HepG2 (cell line): ENCODE data around the gene ALDOA. TPM values are rescaled to one million over a fixed set of nuclear protein-coding genes. Genes with fewer than 3 reads are reported as not detected.

ENCODE experiments used
- ATAD3A ChIP-seq: sonication (generic); formaldehyde crosslinking; IDR thresholded peaks from 2 replicates; pipeline ENCODE4 v1.4.0; 2020; ENCODE audit warnings: missing genetic modification reagents
- FOXP4 ChIP-seq: sonication (generic); formaldehyde crosslinking; IDR thresholded peaks from 2 replicates; pipeline ENCODE4 v1.4.0; 2020; ENCODE audit warnings: missing genetic modification reagents
- GATAD1 ChIP-seq: IDR thresholded peaks from 2 replicates; pipeline ENCODE4 v1.6.1; 2016; ENCODE audit warnings: missing genetic modification reagents, missing compliant biosample characterization
- HIC2 ChIP-seq: sonication (generic); formaldehyde crosslinking; IDR thresholded peaks from 2 replicates; pipeline ENCODE4 v1.9.0; 2022; ENCODE audit warnings: low read depth, missing genetic modification reagents
- MAF1 ChIP-seq: sonication (generic); formaldehyde crosslinking; IDR thresholded peaks from 2 replicates; pipeline ENCODE4 v1.5.0; 2020; ENCODE audit warnings: missing genetic modification reagents, borderline replicate concordance
- POLR2AphosphoS5 ChIP-seq: IDR thresholded peaks from 2 replicates; pipeline ENCODE4 v1.6.1; 2012; ENCODE audit warnings: low read depth, low read length
- PRPF4 ChIP-seq: fragments of 200-400 bp; formaldehyde crosslinking; IDR thresholded peaks from 2 replicates; pipeline ENCODE4 v1.6.1; 2016; ENCODE audit warnings: low read length, low read depth; ENCODE audit not compliant: poor library complexity, severe bottlenecking
- RFX3 ChIP-seq: IDR thresholded peaks from 2 replicates; pipeline ENCODE4 v1.6.1; 2016; ENCODE audit warnings: missing biosample characterization, missing genetic modification reagents
- TAF1 ChIP-seq: sonication (generic); formaldehyde crosslinking; IDR thresholded peaks from 2 replicates; pipeline ENCODE4 v1.4.0; 2020; ENCODE audit warnings: missing genetic modification reagents
- ZBTB33 ChIP-seq: sonication (generic); formaldehyde crosslinking; IDR thresholded peaks from 2 replicates; pipeline ENCODE4 v1.4.0; 2020; ENCODE audit warnings: missing genetic modification reagents
- ZNF232 ChIP-seq: sonication (generic); formaldehyde crosslinking; IDR thresholded peaks from 2 replicates; pipeline ENCODE4 v1.4.0; 2020; ENCODE audit warnings: missing genetic modification reagents, borderline replicate concordance
- ZNF720 ChIP-seq: sonication (generic); formaldehyde crosslinking; IDR thresholded peaks from 2 replicates; pipeline ENCODE4 v1.4.0; 2020; ENCODE audit warnings: missing genetic modification reagents
- ZNF780A ChIP-seq: sonication (generic); formaldehyde crosslinking; IDR thresholded peaks from 2 replicates; pipeline ENCODE4 v1.8.0; 2022; ENCODE audit warnings: mild to moderate bottlenecking, missing genetic modification reagents, moderate library complexity
- ZSCAN29 ChIP-seq: sonication (generic); formaldehyde crosslinking; conservative IDR thresholded peaks from 2 replicates; pipeline ENCODE4 v1.4.0; 2020; ENCODE audit warnings: mild to moderate bottlenecking, missing genetic modification reagents
- polyA plus RNA-seq, 8 experiments: library from polyadenylated mRNA; depleted of rRNA in 3 of 8; stranded (reverse) in 7 of 8; unstranded in 1 of 8; fragments of >200 nt; fragmentation: Illumina TruSeq in 4 of 8; extraction: Trizol in 4 of 8; gene quantifications; 2 replicates each; pipeline versions ENCODE4 v1.2.1 to v1.2.3, GENCODE V29; 2011 to 2016; ENCODE audit warnings: low read depth in 4 of 8, missing spikeins in 1 of 8, mixed read lengths in 1 of 8; ENCODE audit not compliant: insufficient read depth in 1 of 8
- total RNA-seq, 5 experiments: library from RNA; depleted of rRNA; stranded (reverse); fragments of >200 nt; fragmentation: Illumina TruSeq; extraction: Trizol; gene quantifications; 2 replicates each; pipeline ENCODE4 v1.2.3, GENCODE V29; 2016; ENCODE audit warnings: low read depth in 1 of 5
- TF ChIP-seq, protein P1 (sequence below): sonication (generic); formaldehyde crosslinking; IDR thresholded peaks from one replicate; pipeline ENCODE4 v1.5.1; 2020; ENCODE audit warnings: mild to moderate bottlenecking, missing genetic modification reagents; ENCODE audit errors: not compliant biosample characterization

ALDOA gene
- total and polyA plus RNA-seq, 2 of the 13 experiments (the other 11 are each of a cell fraction or from before 2014, with no cell fraction given) = 925 to 1,884 TPM

DNA sequence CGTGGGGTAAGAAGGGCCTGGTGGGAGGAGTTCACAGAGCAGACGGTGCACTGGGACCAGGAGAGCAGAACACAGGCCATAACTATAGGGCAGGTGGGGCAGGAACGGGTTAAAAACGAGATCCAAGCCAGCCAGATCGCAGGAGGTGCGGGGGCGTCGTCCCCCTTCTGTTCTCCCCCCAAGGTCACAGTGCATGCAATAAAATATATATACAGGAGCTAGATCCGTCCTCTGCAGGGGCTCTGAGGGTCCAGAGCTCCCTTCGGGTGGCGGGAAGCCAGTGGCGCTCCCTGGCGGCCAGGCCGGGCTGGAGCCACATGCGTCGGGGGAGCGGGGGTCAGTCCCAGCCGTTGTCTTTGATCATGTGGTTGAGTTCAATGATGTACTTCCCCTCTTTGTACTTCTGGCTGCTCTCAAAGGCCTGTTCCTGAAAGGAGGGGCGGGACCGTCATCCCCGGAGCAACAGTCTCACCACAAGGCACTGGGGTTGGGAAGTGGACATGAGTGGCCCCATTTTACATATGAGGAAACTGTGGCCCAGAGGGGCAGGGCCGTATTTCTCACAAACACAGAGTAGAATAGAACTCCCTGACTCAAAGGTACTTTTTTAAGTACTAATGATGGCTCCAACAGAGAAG lies 26.9 kb downstream of the ALDOA start (continued):
- TF ChIP-seq RFX3 (CRISPR knock-in tag) (no peak), ZNF780A (0 out of 2 replicates have a peak, but pooled peaks have one; percentile 27), GATAD1 (CRISPR knock-in tag) (peak; percentile 70), FOXP4 (CRISPR knock-in tag) (no peak; the same call in 1 of the 2 replicates), ZNF232 (CRISPR knock-in tag) (no peak; the same call in 1 of the 2 replicates), ZSCAN29 (CRISPR knock-in tag) (peak; percentile 99), TAF1 (CRISPR knock-in tag) (no peak), PRPF4 (no peak), HIC2 (CRISPR knock-in tag) (no peak), MAF1 (no peak; the same call in 1 of the 2 replicates), ZNF720 (no peak), ATAD3A (CRISPR knock-in tag) (no peak), ZBTB33 (CRISPR knock-in tag) (peak; percentile 87), POLR2AphosphoS5 (peak; percentile 28; the same call in 1 of the 2 replicates)
- TF ChIP-seq, protein P1, sequence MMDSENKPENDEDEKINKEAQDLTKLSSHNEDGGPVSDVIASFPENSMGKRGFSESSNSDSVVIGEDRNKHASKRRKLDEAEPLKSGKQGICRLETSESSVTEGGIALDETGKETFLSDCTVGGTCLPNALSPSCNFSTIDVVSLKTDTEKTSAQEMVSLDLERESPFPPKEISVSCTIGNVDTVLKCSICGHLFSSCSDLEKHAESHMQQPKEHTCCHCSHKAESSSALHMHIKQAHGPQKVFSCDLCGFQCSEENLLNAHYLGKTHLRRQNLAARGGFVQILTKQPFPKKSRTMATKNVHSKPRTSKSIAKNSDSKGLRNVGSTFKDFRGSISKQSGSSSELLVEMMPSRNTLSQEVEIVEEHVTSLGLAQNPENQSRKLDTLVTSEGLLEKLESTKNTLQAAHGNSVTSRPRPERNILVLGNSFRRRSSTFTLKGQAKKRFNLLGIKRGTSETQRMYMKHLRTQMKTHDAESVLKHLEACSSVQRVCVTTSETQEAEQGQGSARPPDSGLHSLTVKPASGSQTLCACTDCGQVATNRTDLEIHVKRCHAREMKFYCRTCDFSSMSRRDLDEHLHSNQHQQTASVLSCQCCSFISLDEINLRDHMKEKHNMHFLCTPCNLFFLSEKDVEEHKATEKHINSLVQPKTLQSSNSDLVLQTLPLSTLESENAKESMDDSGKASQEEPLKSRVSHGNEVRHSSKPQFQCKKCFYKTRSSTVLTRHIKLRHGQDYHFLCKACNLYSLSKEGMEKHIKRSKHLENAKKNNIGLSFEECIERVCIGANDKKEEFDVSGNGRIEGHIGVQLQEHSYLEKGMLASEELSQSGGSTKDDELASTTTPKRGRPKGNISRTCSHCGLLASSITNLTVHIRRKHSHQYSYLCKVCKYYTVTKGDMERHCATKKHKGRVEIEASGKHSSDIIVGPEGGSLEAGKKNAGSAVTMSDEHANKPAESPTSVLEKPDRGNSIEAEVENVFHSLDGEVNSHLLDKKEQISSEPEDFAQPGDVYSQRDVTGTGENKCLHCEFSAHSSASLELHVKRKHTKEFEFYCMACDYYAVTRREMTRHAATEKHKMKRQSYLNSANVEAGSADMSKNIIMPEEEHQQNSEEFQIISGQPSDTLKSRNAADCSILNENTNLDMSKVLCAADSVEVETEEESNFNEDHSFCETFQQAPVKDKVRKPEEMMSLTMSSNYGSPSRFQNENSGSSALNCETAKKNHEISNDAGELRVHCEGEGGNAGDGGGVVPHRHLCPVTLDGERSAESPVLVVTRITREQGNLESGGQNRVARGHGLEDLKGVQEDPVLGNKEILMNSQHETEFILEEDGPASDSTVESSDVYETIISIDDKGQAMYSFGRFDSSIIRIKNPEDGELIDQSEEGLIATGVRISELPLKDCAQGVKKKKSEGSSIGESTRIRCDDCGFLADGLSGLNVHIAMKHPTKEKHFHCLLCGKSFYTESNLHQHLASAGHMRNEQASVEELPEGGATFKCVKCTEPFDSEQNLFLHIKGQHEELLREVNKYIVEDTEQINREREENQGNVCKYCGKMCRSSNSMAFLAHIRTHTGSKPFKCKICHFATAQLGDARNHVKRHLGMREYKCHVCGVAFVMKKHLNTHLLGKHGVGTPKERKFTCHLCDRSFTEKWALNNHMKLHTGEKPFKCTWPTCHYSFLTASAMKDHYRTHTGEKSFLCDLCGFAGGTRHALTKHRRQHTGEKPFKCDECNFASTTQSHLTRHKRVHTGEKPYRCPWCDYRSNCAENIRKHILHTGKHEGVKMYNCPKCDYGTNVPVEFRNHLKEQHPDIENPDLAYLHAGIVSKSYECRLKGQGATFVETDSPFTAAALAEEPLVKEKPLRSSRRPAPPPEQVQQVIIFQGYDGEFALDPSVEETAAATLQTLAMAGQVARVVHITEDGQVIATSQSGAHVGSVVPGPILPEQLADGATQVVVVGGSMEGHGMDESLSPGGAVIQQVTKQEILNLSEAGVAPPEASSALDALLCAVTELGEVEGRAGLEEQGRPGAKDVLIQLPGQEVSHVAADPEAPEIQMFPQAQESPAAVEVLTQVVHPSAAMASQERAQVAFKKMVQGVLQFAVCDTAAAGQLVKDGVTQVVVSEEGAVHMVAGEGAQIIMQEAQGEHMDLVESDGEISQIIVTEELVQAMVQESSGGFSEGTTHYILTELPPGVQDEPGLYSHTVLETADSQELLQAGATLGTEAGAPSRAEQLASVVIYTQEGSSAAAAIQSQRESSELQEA = no peak
